ENCODE data around the gene PSD2.
"Not testable (repeated sequence)": the region's sequence is repeated elsewhere in the genome, so short reads cannot be mapped to it uniquely, and the experiment has no call there.

The PSD2 gene

DNA sequence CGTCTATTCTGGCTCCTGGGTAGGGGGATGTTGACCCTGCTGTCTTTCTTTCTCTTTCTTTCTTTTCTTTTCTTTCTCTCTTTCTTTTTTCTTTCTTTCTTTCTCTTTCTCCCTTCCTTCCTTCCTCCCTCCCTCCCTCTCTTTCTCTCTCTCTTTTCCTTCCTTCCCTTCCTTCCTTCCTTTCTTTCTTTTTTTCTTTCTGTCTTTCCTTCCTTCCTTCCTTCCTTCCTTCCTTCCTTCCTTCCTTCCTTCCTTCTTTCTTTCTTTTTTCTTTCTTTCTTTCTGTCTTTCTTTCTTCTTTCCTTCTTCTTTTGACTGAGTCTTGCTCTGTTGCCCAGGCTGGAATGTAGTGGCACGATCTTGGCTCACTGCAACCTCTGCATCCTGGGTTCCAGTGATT, 3.0 kb upstream of the PSD2 start:
- not testable (repeated sequence) for DNase-seq

DNA sequence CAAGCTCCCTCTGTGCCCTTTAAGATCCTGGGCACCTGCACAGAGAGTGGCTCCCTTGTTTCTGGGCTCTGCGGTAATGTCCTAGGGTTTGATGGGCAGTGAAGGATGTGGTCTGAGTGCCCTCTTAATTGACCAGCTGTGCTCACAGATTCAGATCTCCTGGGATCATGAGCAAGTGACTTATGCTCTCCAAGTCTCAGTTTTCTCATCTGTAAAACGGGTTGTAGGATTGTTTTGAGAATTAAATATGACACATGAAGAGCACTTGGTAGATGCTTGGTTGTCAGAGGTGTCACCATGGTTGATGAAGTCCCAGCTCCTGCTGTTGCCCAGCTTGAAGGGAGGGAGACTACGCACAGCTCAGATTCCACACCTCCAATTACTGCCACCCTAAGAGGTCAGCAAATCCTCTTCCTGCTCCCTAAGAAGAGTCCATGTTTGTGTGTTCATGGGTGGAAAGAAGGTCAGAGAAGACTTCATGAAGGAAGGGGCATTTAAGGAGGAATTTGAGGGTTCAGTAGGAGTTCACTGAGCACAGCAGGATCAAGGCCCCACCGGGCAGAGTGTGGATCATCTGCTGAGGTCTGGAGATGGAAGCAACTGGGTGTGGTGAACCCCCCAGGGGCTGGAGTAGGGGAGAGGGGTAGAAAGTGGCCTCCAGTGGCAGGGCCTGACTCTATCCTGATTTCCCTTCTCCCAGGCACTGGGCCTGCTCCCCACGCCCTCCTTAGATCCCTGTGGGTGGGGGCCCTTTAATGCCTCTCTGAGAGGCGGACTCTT, 1.4 kb upstream of the PSD2 start:
- DNase-seq = no peak

GRCh38 chr5:139796061-139796806, 626 bp downstream of the PSD2 start:
- peak; percentile 4 for DNase-seq

GRCh38 chr5:139797335-139797734, 1.7 kb downstream of the PSD2 start:
- no peak for DNase-seq

DNA sequence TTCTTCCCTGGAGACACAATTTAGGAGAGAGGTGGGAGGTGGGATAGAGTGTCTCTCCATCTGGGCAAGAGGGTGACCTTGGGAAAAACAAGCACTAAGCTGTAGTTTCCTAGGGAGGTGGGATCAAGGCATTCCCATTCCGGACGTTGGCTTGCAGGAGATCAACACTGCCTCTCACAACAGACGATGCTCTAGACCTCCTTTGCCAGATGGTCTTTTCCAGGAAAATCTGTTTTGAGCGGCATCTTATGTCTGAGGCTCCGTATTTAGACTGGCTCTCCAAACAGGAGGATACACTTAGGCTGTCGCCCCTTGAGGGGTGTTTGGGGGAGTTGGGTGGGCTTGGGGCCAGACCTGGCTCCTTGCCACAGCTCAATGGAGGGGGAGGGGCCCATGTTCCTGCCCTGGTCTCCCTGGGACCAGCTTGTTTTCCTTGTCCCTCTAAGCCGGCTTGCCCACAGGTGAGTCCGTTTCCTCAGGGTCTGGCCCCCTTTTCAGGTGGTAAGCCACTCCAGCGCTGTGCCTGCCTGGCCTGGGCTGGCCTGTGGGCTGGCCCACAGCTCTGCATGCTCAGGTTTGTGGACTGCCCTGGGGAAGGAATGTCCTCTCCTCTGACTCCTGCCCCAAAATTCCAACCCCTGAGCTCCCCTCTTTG, 2.4 kb downstream of the PSD2 start:
- no peak for DNase-seq

GRCh38 chr5:139798883-139799282, 3.3 kb downstream of the PSD2 start:
- no peak for DNase-seq

DNA sequence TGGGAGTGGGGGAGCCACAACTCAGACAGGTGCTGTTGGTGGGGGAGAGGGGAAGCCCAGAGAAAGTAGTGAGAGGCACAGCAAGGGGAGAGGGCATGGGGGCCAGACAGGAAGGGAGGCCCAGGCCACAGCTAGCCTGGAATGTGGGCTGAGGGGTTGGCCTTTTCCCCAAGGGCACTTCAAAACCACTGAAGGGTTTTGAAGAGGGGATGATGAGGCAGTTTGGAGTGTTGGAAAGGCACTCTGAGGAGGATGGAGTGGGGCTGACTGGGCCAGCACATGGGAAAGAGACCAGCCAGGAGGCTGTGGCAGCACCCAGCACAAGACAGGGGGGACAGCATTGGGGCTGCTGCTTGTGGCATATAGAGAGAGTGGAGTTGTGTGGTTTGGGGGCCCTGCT, 3.8 kb downstream of the PSD2 start:
- DNase-seq = no peak

DNA sequence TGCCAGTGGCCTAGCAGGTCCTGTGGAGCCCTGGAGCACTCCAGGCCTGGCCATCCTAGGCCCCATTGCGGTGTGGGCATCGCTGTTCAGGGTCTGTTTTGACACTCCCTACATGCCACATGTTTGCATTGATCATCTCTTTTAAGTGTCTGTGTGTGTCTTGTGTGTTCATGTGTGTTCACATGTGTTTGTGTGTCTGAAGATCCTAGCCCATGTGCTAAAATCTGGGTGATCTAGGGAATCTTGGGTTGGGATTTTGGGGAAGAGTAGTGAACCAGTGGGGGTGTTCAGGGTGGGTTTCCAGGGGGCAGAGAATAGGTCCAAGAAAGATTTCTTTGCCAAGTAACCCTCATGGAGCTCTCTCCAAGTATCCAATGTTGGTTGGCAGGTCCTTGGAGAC, 8.4 kb downstream of the PSD2 start:
- no peak for DNase-seq

DNA sequence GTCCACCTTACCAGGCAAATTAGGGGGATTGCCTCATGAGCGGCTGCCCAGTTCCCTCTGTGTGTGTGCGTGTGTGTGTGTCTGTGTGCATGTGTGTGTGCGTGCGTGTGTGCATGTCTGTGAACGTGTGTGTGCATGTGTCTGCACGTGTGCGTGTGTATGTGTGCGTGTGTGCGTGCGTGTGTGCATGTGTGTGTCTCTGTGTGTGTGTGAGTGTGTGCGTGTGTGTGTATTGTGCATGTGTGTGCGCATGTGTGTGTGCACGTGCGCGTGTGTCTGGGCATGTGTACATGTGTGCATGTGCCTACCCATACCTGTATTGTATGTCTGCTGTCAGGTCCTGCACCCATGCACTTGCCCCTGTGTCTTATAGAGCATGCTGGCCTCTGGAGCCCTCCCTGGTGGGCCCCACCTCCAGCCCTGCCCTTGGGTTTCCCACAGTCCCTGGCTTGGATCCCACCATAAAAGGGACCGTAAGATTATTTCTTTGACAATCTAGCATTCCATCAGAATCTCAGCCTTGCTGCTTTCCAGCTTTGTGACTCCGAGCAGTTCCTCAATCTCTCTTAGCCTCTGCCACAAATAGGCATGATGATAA, 9.3 kb downstream of the PSD2 start:
- DNase-seq = no peak

DNA sequence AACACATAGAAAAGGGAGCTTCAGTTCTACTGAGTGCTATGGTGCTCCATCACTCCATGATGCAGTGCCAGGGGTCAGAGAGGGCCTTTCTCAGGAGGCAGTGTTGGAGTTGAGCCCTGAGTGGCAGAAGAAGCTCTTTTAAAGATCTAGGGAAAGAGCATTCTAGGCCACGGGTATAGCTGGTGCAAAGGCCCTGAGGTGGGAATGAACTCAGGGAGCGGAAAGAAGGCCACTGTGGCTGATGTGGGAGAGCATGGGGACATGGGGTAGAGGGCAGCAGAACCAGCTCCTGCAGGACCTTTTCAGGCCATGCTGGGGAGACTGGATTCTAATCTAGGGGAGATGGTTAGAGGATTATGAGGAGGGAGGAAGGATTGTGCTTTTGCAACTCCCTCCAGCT, 9.9 kb downstream of the PSD2 start:
- no peak for DNase-seq

DNA sequence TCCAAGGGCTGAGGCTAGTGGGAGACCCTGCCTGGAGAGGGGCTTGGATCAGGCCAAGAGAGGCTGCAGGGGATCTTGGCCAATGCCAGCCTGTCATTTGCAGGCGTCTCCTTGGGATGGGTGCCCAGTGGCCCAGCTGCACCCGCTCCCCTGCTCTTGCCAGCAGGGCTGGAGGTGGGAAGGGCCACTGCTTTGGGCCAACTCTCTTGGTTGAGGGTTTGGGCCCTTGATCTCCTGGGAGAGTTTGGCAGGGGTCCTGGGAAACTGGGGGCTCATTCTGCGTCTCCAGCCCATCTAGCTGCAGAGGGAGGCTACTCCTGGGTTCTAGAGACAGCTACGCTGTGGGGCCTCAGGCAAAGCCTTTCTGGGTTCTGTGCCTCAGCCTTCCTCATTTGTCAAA, 10.5 kb downstream of the PSD2 start:
- no peak for DNase-seq

GRCh38 chr5:139806726-139807646, 11.4 kb downstream of the PSD2 start:
- no peak for DNase-seq

DNA sequence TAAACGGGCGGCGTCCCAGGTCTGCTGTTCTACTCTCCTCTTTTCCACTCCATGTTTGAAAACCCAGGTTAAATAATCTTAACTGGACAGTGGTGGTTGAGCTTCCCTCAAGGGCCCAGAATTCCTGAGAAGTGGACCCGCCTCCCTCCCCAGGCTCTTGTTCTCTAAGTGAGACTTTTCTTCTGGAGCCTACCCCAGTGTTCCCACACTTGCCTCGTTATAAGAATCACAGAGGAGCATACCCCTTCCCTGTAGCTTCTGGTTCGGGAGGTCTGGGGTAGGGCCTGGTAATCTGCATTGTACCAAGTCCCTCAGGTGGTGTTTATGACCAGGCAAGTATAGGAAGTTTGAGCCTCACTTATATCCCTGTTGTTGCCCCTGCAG, 12.0 kb downstream of the PSD2 start:
- DNase-seq = no peak

- no peak for DNase-seq
These were observed 13.1 kb downstream of the PSD2 start for GRCh38 chr5:139808481-139809330.

GRCh38 chr5:139809331-139809810, 13.8 kb downstream of the PSD2 start:
- no peak for DNase-seq

- DNase-seq = no peak
These were observed 15.0 kb downstream of the PSD2 start for GRCh38 chr5:139810341-139811273.

DNA sequence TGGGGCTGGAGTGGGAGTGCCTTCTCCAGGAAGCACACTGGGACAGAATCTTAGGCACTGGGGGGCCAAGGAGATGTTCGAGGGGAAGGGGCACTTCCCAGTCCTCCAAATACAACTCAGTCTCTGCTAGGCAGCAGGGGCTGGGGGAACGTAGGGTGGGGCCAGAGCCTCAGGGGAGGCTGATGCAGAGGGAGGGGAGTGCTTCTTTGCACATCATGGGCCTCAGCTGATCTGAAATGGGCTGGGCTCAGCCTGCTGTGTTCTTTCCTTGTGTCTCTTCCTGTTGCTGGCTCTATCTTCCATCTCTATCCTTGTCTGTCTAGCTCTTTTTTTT, 15.6 kb downstream of the PSD2 start:
- no peak for DNase-seq

DNA sequence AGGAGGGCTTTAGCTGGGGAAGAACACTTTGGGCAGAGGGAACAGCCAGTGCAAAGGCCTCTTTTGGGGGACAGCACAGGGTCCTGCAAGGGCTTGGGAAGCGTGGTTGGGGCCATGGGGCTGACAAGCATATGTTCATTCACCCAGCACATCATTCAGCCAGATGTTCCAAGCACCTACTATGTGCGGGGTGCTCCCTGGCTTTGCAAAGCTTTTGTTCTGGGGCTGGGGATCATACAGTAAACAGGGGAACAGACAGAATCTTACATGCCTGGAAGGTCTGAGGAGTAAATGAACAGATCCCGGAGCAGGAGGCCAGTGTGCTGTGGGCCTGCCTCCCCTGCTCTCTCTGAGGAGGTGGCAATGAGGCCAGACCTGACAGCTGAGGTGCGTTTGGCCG, 16.7 kb downstream of the PSD2 start:
- DNase-seq = no peak

DNA sequence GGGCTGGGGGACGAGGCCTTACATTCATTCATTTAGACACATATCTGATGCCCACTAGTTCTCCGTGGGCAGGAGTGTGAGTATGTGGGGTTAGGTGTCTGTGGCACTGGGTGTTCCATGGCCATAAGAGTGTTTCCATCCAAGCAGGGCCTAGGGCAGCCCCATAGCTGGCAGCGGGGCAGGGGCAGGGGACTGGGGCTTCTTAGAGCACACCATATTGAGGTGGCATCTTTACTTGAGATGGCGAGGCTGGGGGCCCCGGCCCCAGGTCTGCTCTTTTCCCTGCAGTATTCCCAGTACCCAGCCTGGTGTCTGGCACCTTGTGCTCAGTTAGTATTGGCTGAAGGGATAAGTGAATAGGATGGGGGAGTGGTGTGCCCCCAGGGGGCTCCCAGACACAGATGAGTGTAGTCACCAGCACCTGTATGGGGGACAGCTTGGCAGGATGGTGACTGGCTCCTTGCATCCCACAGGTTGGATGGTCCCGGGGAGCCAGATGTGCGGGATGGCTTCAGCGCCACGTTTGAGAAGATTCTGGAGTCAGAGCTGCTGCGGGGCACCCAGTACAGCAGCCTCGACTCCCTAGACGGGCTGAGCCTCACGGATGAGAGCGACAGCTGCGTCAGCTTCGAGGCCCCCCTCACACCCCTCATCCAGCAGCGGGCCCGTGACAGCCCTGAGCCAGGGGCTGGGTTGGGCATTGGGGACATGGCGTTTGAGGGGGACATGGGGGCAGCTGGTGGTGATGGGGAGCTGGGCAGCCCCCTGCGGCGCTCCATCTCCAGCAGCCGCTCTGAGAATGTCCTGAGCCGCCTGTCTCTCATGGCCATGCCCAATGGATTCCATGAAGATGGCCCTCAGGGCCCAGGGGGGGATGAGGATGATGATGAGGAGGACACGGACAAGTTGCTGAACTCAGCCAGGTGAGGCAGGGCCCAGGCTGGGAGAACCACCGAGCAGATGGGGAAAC, 17.5 kb downstream of the PSD2 start:
- DNase-seq = no peak

Measured in NCI-H1105 treated with DMSO at 0.1 percent for 48 hours (cell line).